ENCODE results near the gene TMEM238. TPM values are rescaled to one million over a fixed set of nuclear protein-coding genes. Genes with fewer than 3 reads are reported as not detected.
A peak's percentile ranks its signal among the peaks of the same experiment; 100 is the strongest.

Gene TMEM238
- total RNA-seq, 2 experiments from 2014 or later, result 14.2 to 14.3 TPM

- peak overlapping the region; percentile 99 for H3K4me3 ChIP-seq (ENCODE audit: low read length)
- TF ChIP-seq CTCF (IDR thresholded peaks at IDR 0.05), result no peak
- no peaks in the 10 kb centered on the region for H3K27me3 ChIP-seq (ENCODE audit: control insufficient read depth in 1 of 2, insufficient read depth in 2 of 2, low read length in 2 of 2)
- ATAC-seq (ENCODE audit: poor library complexity), result no peak
- intact Hi-C loops (cut with DNase I, micrococcal nuclease), result loop anchor here (2.0 to 5.0 kb wide), 3 partner anchors 36 to 254 kb away; partner anchors contain the start of genes COX6B2 (in 1 of the 2), ISOC2 (in 1 of the 2), ZNF580 (in 1 of the 2) and ZNF581 (in 1 of the 2)
- no peaks in the 10 kb centered on the region for H3K27me3 Mint-ChIP-seq
- peaks cover 68% of the 10 kb centered on the region for H3K36me3 Mint-ChIP-seq (ENCODE audit: low read depth)
- peaks cover 51% of the 10 kb centered on the region for H3K36me3 ChIP-seq (ENCODE audit: insufficient read depth, low read length)
- CTCF ChIA-PET, result no interaction called here
- H3K4me1 ChIP-seq (ENCODE audit: insufficient read depth, low read length), result peaks cover 70% of the 10 kb centered on the region
- DNase-seq, result peak in 1 of 14 experiments; percentile 31
- H3K9me3 ChIP-seq (ENCODE audit: control insufficient read depth in 1 of 2, insufficient read depth in 1 of 2, low read length in 2 of 2), result no peaks in the 10 kb centered on the region
- POLR2A ChIA-PET, result interaction anchor here (1.0 to 5.4 kb wide), 7 partner anchors 12 to 128 kb away, joined by 4 to 45 read pairs (median 10); partner anchors contain the start of genes KMT5C, PPP6R1 and UBE2S
- peaks cover 71% of the 10 kb centered on the region for H3K4me1 Mint-ChIP-seq (ENCODE audit: low read depth)
- H3K4me3 Mint-ChIP-seq, result peak overlapping the region; percentile 100
- no peaks in the 10 kb centered on the region for H3K9me3 Mint-ChIP-seq
- peak overlapping the region; percentile 42 to 54 for H3K27ac ChIP-seq (ENCODE audit: low read depth in 1 of 2, low read length in 2 of 2)
- H3K27ac Mint-ChIP-seq, result peak overlapping the region; percentile 97
These were observed 3.8 kb upstream of the TMEM238 start for GRCh38 chr19:55387736-55388497.

- ChIA-PET CTCF (no interaction called here), POLR2A (interaction anchor here (1.0 to 5.4 kb wide), 7 partner anchors 13 to 132 kb away, joined by 4 to 45 read pairs (median 10); partner anchors contain the start of genes KMT5C, PPP6R1 and UBE2S)
- no peak for ATAC-seq (ENCODE audit: poor library complexity)
- no peaks in the 10 kb centered on the region for H3K27me3 Mint-ChIP-seq
- no peaks in the 10 kb centered on the region for H3K9me3 ChIP-seq (ENCODE audit: control insufficient read depth in 1 of 2, insufficient read depth in 1 of 2, low read length in 2 of 2)
- H3K27ac ChIP-seq (ENCODE audit: low read depth in 1 of 2, low read length in 2 of 2), result peak overlapping the region; percentile 72 to 96
- H3K36me3 ChIP-seq (ENCODE audit: insufficient read depth, low read length), result peaks cover 48% of the 10 kb centered on the region
- H3K4me3 ChIP-seq (ENCODE audit: low read length), result peak overlapping the region; percentile 99
- peak in 2 of 14 experiments; percentile 15 to 39 for DNase-seq
- no peaks in the 10 kb centered on the region for H3K27me3 ChIP-seq (ENCODE audit: control insufficient read depth in 1 of 2, insufficient read depth in 2 of 2, low read length in 2 of 2)
- peaks cover 81% of the 10 kb centered on the region for H3K4me1 Mint-ChIP-seq (ENCODE audit: low read depth)
- H3K4me3 Mint-ChIP-seq, result peak overlapping the region; percentile 100
- peaks cover 63% of the 10 kb centered on the region for H3K36me3 Mint-ChIP-seq (ENCODE audit: low read depth)
- H3K9me3 Mint-ChIP-seq, result no peaks in the 10 kb centered on the region
- peak overlapping the region; percentile 97 for H3K27ac Mint-ChIP-seq
- intact Hi-C loops (cut with DNase I, micrococcal nuclease), result loop anchor here (1.0 to 5.0 kb wide), 4 partner anchors 20 to 256 kb away; partner anchors contain the start of genes COX6B2 (in 1 of the 2), ISOC2 (in 1 of the 2), ZNF580 (in 1 of the 2) and ZNF581 (in 1 of the 2)
- no peak for TF ChIP-seq CTCF (IDR thresholded peaks at IDR 0.05)
- H3K4me1 ChIP-seq (ENCODE audit: insufficient read depth, low read length), result peaks cover 76% of the 10 kb centered on the region
These were observed 2.4 kb upstream of the TMEM238 start for GRCh38 chr19:55386493-55386971.

- Histone ChIP-seq H3K27ac (ENCODE audit: low read depth in 1 of 2, low read length in 2 of 2) (peak within 1 kb of the TSS; percentile 72 to 96), H3K4me1 (ENCODE audit: insufficient read depth, low read length) (peaks cover 73% of the 10 kb centered on the region), H3K27me3 (ENCODE audit: control insufficient read depth in 1 of 2, insufficient read depth in 2 of 2, low read length in 2 of 2) (no peaks in the 10 kb centered on the region), H3K9me3 (ENCODE audit: control insufficient read depth in 1 of 2, insufficient read depth in 1 of 2, low read length in 2 of 2) (no peaks in the 10 kb centered on the region), H3K4me3 (ENCODE audit: low read length) (peak within 1 kb of the TSS; percentile 99), H3K36me3 (ENCODE audit: insufficient read depth, low read length) (peaks cover 42% of the 10 kb centered on the region)
- Mint-ChIP-seq H3K4me1 (ENCODE audit: low read depth) (peaks cover 82% of the 10 kb centered on the region), H3K27ac (peak within 1 kb of the TSS; percentile 97), H3K36me3 (ENCODE audit: low read depth) (peaks cover 57% of the 10 kb centered on the region), H3K4me3 (peak within 1 kb of the TSS; percentile 100), H3K27me3 (no peaks in the 10 kb centered on the region), H3K9me3 (no peaks in the 10 kb centered on the region)
- ChIA-PET CTCF (no interaction called here), POLR2A (interaction anchor here (1.6 to 5.4 kb wide), 5 partner anchors 14 to 126 kb away, joined by 4 to 45 read pairs (median 10); partner anchors contain the start of genes KMT5C, PPP6R1 and UBE2S)
- intact Hi-C loops (cut with DNase I, micrococcal nuclease), result loop anchor here (1.0 to 5.0 kb wide), 7 partner anchors 20 to 256 kb away; partner anchors contain the start of genes KMT5C (in 2 of the 2), COX6B2 (in 1 of the 2), ISOC2 (in 1 of the 2) and PPP6R1 (in 1 of the 2)
- TF ChIP-seq CTCF (IDR thresholded peaks at IDR 0.05), result no peak
- DNase-seq, result peak; percentile 96 to 99 (median 98)
- ATAC-seq (ENCODE audit: poor library complexity), result peak; percentile 78
These were observed 1.8 kb upstream of the TMEM238 start, which contains the start of gene RPL28 for GRCh38 chr19:55385724-55386492. Gene RPL28 (plus strand): TSS chr19:55385932. CDS start chr19:55386358, 426 bp downstream.

All from CD4-positive, alpha-beta T cell (primary cell).